HG02840 (cell line): ENCODE measurements around the gene SOX9.

ENCODE experiments used
- ATAC-seq: cut with Tn5 transposase; IDR thresholded peaks from one replicate; pipeline ENCODE4 v1.9.1; 2021; ENCODE audit warnings: mild to moderate bottlenecking, moderate library complexity, moderate number of reproducible peaks; ENCODE audit not compliant: unreplicated experiment, low FRiP score

SOX9 gene

DNA sequence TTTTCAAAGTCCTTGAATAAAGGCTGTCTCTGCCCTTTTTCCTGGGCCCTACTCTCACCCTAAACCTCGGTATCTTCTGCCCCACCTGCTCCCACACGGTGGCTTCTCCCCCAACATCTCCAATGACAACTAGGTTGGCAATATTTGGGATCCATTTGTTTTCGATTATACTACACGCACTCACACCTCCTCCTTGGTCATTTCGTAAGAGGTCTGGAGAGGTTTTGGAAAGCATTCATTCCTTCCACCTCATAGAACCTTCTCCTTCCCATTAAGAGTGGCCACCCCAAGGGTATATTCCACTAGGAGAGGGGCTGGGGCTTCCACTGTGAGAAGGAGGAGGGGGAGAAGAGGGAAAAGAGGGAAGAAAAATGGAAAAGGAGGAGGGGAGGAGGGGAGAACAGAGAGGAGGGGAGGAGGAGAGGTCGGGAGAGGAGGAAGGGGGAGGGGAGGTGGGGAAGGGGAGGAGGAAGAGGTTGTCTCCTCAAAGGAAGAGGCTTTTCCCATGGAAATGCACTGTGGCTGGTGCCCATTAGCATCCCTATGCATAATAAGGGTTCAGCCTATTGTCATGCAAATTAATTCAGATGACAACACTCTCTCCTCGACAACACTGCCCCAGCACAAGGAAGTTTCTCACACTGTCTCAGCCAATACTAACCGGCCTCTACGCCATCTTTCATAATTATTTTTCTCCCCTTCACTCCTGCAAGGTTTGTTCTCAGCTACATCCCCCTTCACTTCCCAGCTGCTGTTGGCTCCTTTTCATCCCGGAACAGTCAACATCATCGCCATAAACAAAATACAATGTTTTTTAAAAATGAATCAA lies 30.0 kb downstream of the SOX9 start:
- ATAC-seq, result no peak

DNA sequence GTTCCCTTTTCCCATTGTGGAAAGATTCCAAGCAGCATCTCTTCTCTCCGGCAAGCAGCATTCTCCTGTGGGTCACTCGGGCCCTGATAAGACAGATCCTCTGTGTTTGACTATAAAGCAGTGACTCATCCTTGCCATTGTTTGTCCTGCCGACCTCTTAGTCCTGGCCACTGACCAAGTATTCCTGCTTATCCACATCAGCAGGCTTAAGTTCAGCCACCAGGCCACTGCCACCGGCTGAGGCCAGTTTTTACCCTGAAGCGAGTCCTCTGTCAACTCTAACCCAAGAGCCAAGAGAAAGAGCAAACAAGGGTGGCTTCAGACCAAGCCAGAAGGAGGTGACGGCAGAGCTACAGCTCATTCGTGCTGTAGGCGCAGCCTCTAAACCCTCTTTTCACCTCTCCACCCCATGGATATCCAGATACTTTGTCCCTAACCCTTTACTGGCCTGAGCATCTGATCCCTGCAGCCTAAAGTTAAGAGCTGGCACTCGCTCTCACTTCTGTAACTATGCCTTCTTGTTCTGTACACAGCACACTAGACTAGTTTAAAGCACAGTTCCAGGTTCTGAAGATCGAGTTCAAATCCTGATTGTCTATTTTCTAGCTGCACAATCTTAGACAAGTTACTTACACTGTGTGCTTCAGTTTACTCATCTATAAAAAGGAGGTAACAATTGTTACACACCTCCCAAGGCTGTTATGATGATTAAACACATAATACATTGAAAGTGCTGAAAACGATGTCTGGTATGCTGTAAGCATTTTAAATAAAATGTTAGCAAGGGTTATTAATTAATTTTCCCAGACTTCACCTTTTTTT lies 31.0 kb downstream of the SOX9 start:
- ATAC-seq, result no peak

DNA sequence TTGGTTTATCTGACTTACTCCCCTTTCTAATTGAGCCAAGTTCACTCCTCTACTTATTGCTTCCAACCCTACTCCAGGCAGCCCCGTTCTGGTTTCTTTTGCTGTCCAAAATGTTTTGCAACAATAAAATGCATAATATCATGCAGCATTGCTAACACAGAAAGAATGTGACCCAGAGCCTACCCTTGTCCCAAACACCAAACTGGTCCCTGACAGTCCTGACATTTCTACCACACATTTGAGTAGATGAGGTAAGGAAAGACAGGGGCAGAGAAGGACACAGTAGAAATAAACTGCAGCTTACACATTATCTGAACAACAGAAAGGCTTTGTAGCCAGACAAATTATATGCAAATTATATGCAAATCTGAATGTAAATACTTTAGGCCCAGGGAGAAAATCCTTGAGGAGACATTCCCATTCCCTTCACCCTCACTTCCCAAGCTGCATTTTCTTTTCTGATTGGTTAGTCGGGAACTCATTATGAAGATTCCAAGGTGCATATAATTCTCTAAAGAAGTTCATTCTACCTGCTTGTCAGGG lies 31.6 kb downstream of the SOX9 start:
- no peak for ATAC-seq

DNA sequence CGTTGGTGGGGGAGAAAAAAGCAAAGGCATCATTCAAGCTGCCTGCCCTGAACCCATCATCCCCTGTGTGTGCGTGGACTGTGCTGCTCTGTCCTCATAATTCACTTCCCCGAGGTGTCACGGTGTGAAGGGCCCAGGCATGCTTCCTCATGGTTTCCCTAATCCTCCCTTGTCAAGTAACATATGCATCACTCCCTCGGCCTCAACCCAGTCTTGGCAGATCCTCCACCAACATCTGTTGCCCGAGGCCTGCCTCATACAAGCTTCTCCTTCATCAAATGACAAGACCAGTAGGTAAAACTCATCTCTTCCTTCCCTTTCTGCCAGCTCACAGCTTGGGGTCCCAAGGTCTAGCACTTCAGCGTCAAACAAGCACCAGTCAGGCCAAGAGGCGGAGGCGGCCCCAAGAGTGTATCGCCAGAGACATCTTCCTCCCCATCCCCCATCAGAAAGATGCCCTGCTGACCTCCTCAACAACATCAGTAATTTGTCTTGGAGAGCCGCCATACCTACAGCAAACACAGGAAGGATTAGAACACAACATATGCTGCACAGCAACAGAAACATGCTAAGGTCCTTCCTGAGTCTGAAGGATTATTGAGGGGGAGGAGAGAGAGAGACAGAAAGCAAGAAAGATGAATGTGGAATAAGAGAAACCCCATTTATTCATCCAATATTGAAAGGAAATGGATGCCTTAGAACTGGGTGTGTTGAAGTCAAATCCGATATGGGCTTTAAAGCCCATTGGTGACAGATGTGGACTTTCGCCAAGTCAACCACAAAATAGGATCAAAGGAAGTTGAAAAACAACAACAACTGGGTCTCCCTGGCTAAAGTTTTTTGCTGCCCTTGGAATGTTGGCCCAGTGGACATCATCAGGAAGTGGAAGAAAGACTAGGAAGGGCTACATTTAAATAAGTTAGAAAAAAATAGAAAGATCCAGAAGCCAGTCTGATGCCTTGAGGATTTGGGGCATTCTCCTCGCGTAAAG lies 38.4 kb downstream of the SOX9 start:
- no peak for ATAC-seq

DNA sequence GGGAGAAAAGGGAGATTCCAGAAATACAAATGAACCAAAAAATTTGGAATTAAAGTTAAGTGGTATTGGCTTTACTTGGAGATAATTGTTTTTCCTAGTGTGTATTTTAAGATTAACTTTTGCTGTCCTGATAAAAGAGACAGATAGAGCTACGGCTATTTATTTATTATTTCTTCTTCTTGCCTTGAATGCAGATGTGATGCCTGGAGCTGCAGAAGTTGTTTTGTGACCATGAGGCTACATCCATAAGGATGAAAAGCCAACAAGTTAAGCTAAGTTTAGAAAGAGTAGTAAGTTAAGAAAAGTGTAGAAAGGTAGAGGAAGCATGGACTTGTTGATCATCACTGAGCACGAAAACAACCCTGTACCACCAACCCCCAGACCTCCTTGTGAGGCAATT lies 41.7 kb downstream of the SOX9 start:
- ATAC-seq, result no peak

DNA sequence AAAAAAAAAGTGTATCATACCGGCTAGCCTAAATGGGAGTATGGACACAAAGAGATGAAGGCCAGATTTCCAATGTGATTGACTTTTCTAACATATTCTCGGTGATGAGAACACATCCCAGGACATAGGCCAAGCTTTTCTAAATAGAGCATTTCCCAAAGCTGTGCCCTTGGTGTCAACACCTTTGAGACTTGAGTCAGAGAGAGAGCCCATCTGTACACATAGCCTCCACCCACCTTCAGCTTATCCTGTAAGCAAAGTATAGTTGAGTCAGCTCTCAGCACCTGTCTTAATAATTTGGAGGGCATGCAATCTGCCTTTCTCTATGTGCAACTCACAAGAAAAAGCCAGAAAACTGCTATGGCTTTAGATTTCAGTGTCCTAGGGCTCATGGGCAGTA lies 42.7 kb downstream of the SOX9 start:
- ATAC-seq, result no peak

DNA sequence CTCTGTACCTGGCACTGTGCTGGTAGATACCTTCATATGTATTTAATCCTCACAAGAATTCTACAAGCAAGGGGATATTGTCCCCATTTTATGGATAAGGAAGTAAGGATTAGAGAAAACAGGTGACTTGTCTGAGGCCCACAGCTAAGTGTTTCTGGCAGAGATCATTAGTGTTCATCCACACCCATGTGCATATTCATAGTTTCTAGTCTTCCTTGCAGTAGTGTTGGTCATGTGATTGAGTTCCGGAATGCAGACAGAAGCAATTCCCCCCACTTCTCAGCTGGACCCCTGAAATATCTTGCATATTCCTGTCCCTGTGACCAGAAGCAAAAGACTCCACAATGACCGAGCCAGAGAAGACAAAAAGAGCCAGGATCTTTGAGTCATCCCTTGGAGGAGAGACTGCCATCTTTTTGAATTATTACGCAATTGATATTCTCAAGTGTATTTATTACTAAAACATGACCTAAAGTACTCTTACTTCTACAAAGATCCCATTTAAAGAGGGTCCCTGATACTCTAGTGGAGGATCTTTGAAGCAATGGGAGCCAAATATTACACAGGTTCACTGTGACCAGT lies 43.4 kb downstream of the SOX9 start:
- no peak for ATAC-seq

DNA sequence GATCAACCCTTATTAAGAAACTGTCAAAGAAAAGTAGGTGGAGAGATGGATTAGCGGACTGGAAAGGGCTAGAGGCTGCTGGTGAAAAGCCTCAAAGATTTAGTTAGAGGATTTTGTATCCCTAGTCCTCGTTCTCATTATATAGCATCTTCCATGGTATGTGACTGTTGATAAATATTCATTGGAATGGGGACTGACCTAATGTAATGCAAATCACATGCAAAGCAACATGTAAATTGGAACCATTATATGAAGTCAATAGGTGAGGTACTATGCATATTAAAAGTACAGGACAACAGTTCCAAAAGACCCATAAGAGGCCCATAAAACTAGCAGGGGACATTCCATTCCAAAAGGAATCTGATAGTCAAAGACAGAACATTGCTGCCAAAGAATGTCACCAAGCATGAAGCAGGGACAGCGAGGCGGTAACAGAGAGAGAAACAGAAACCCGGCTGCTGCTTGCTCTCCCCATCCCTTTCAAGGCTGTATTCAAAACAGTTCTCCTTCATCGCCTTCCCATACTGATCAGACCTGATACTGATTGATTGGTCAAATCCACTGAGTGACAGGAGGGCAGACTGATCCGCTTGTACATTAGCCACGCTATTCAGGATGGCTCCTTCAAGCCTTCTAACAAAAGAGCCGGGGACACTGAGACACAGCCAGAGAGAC lies 44.5 kb downstream of the SOX9 start:
- ATAC-seq, result no peak

DNA sequence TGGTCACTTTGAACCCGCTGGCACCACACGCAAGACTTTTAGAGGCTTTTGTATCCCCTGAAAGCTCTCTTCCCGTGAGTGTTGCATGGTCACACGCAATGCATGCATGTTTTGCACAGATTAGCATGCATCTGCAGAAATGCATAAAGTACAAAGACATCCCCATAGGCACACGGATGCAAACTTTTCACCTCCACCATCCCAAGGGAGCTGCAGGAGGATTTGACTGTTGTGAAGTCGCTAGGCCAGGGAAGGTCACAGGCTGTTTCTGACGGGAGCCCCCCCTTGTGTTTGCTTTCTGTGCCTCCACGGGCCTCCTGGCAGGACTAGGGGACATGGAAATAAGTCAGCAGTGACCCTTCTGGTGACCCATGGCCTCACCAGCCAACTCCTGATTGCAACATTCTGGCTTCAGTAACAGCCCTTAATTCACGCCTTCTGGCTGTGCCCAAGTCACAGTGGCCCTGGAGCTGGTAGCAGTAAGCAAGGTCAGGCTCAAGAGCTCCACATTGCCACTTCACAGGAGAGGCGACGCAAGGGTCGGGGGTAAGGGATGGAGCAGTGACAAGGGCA lies 45.1 kb downstream of the SOX9 start:
- ATAC-seq, result no peak

DNA sequence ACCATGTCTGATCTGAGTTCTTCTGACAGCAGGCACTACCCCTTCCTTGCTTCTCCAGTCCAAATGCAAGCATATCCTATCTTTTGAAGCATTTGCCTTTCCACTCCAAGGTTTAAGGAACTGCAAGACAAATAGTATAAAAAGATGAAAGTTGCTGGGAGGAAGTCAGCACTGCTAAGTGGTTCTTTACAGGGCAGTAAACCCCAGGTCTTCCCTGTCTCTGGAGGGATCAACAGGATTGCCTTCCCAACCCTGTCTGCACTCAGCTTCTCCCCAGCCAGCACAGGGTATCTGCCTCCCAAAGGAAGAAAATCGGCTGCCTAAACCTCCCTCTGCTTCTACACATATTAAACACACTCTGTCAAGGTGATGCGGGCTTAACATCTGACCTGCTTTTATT lies 46.8 kb downstream of the SOX9 start:
- no peak for ATAC-seq

DNA sequence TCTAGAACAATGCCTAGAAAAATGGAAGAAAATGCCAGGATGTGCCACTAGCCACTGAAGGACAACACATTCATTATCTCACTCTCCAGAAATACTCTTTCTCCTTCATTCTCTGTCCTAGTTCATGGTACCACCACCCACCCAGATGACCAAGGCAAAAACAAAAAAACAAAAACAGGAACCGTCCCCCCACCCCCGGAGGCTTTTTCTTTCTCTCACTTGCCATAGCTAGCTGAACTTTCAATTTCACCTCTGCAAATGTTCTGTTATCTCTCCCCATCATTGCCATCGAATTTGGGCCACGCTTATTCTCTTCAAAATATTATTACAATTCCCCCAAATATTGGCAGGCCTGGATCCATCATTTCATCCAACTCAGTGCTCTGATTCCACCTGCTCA lies 49.0 kb downstream of the SOX9 start:
- ATAC-seq, result no peak

DNA sequence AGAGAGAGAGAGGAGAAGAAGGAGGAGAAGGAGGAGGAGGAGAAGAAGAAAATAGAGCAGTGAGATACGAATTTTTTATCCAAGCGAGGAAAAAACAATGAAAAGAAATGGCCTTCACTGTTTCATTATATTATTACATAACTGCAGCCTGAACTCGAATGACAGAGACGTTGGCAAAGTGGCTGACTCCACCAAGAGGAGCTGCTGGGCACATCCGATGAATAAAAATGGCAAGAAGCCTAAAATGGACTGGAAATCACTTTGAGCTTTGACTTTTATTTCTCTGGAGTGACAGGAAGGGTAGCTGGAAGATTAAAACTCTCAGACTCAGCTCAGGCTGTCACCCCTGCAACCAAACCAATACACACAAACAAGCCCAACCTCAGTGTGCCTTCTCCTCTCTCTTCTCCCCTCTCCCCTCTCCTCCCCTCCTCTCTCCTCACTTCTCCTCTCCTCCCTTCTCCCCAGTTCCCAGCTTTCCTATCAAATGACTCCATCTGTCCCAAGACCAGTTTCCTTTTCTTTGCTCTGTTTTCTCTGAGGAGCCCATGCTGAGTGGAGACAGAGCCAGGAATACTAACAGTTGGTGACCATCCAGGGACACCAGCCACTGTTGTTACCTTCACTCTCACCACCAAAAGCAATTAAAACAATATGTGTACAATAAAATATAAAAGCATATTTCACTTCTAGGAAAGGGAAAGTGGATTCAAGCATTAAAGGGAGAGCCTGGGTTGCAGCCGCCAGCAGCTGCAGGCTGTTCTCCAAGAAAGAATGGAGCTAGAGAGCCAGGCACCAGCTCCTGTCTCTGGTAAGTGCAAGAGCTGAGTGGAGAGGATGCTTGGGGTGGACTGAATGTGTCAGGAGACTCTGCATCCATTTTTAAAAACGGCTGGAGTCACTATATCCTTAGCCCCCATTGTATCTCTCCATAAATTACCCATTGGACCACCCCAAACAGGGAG lies 51.2 kb downstream of the SOX9 start:
- ATAC-seq, result no peak

DNA sequence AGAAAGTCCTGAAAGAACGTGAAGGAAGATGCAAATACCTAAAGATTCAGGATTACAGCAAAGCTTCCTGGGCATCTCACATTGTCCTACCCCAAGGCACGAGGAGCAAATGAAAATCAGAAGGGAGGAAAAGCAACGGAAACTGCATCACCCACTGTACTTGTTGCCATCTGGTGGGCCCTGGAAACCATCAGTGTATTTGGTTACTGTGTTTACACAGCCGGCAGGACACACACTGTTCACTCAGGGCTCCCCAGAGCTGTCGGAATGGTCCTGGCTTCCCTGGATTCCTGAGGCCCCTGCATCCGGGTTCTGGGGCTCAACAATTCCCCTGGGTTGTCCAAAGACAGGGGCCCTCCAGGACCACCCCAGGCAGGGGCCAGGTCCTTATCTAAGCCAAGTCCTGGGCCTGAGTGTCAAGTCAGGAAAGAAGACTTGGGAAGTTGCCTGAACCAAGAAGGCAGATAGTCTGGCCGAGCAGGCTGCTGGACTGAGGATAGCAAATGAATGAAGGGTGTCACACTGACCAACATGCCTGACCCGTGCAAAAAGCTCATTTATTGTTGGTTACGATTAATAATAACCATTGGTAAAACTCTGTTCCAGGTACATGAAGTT lies 52.8 kb downstream of the SOX9 start:
- no peak for ATAC-seq

DNA sequence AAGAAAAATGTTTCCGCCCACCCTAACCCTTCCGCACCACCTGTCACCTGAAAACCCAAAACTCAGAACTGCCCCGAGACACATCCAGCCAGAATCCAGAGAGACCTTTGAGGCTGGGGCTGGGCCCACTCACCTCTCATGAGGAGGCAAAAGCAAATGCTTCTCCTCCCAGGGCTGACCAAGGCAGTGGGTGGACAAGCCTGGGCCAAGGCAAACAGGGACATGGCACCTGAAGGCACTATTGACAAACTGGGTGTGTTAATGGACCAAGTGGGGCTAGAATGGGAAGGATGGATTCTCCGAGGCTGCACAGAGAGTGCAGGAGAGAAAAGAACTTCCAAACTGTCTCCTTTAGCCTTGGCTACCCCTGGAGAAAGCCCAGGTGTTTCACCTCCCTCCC lies 54.4 kb downstream of the SOX9 start:
- no peak for ATAC-seq
